Measurements from ENCODE around the gene KIRREL3. TPM values are rescaled to one million over a fixed set of nuclear protein-coding genes. Genes with fewer than 3 reads are reported as not detected.

The KIRREL3 gene
- total and polyA plus RNA-seq, 9 of the 15 experiments (the other 6 are each of a cell fraction or from before 2014, with no cell fraction given), result 0.04 to 0.10 TPM; not detected in 7

GRCh38 chr11:126901783-126902182 lies 98.8 kb downstream of the KIRREL3 start:
- intact Hi-C loops (cut with micrococcal nuclease), result no loop called here
- Histone ChIP-seq H3K27ac (ENCODE audit: extremely low read depth, low read depth, low read length) (no peak overlapping the region), H2AFZ (ENCODE audit: low read depth, low read length) (no peak overlapping the region), H3K4me1 (replicated peaks in 1 of 2; ENCODE audit: control insufficient read depth in 2 of 2, insufficient read depth in 2 of 2, low read length in 2 of 2) (no peaks in the 10 kb centered on the region), H3K4me2 (ENCODE audit: insufficient read depth, low read length) (no peak overlapping the region), H4K20me1 (replicated peaks; ENCODE audit: control insufficient read depth, insufficient read depth, low read length) (no peaks in the 10 kb centered on the region), H3K36me3 (ENCODE audit: control insufficient read depth, insufficient read depth, low read length) (no peaks in the 10 kb centered on the region), H3K79me2 (ENCODE audit: control insufficient read depth, insufficient read depth, low read length) (no peaks in the 10 kb centered on the region), H3K9ac (ENCODE audit: insufficient read depth in 1 of 2, low read depth in 2 of 2, low read length in 2 of 2) (no peak overlapping the region), H3K9me3 (replicated peaks; ENCODE audit: control insufficient read depth, insufficient read depth, low read depth, low read length) (no peaks in the 10 kb centered on the region), H3K4me3 (no peak overlapping the region), H3K27me3 (ENCODE audit: control insufficient read depth in 2 of 2, insufficient read depth in 2 of 2, low read length in 2 of 2) (no peaks in the 10 kb centered on the region), H3K9me1 (ENCODE audit: control insufficient read depth, insufficient read depth, low read length) (no peaks in the 10 kb centered on the region)
- ATAC-seq (no peak), DNase-seq (ENCODE audit: extremely low read depth in 1 of 4, low spot score in 3 of 4) (no peak), FAIRE-seq (no peak)
- ChIA-PET CTCF (ENCODE audit: low intra/inter-chr PET ratio) (no interaction called here), POLR2A (no interaction called here)
- in situ Hi-C loops (cut with MboI), result no loop called here
- TF ChIP-seq RREB1 (CRISPR knock-in tag; IDR thresholded peaks at IDR 0.05) (no peak), KLF10 (CRISPR knock-in tag; IDR thresholded peaks at IDR 0.05) (no peak), EHMT2 (IDR thresholded peaks at IDR 0.05) (no peak)
- TF ChIP-seq, protein P1, sequence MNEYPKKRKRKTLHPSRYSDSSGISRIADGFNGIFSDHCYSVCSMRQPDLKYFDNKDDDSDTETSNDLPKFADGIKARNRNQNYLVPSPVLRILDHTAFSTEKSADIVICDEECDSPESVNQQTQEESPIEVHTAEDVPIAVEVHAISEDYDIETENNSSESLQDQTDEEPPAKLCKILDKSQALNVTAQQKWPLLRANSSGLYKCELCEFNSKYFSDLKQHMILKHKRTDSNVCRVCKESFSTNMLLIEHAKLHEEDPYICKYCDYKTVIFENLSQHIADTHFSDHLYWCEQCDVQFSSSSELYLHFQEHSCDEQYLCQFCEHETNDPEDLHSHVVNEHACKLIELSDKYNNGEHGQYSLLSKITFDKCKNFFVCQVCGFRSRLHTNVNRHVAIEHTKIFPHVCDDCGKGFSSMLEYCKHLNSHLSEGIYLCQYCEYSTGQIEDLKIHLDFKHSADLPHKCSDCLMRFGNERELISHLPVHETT (CRISPR knock-in tag; conservative IDR thresholded peaks at IDR 0.05 in 1 of 2, IDR thresholded peaks at IDR 0.05 in 1 of 2), result no peak
- TF ChIP-seq, protein P2, sequence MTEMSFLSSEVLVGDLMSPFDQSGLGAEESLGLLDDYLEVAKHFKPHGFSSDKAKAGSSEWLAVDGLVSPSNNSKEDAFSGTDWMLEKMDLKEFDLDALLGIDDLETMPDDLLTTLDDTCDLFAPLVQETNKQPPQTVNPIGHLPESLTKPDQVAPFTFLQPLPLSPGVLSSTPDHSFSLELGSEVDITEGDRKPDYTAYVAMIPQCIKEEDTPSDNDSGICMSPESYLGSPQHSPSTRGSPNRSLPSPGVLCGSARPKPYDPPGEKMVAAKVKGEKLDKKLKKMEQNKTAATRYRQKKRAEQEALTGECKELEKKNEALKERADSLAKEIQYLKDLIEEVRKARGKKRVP (CRISPR knock-in tag; IDR thresholded peaks at IDR 0.05), result no peak
- BruUV-seq (replicated peaks), result no TSS peak
- 2% methylated on average over 3 of the region's 3 CpGs for WGBS (ENCODE audit: insufficient coverage, low coverage, missing lambda C conversion rate)

Measured in K562 (cell line).